GM19239 (cell line): ENCODE results near the gene GABRR2.

ENCODE experiments used
- DNase-seq: peaks from one replicate; pipeline ENCODE4 v3.0.0; 2011; ENCODE audit warnings: low spot score; ENCODE audit not compliant: insufficient read length
- FAIRE-seq: peaks from 2 replicates; lab custom pipeline; 2011; peaks lifted over from hg19 to GRCh38; lab: Jason Lieb, UNC

The GABRR2 gene

GRCh38 chr6:89217299-89217910, 97.7 kb downstream of the GABRR2 start, which contains the start of gene GABRR1:
Gene GABRR1 (minus strand): TSS chr6:89217358. CDS start chr6:89217322, 36 bp downstream.
- FAIRE-seq = no peak

GRCh38 chr6:89216411-89216810, 98.7 kb downstream of the GABRR2 start:
- DNase-seq (no peak), FAIRE-seq (no peak)

More at GRCh38 chr6:89217299-89217910, 97.7 kb downstream of the GABRR2 start, which contains the start of gene GABRR1:
- DNase-seq = no peak

GRCh38 chr6:89215391-89215790, 99.7 kb downstream of the GABRR2 start:
- FAIRE-seq (no peak), DNase-seq (no peak)

- no peak for DNase-seq
- FAIRE-seq = no peak
These were observed 100.9 kb downstream of the GABRR2 start for GRCh38 chr6:89214197-89214596.

GRCh38 chr6:89212472-89212871, 102.6 kb downstream of the GABRR2 start:
- no peak for FAIRE-seq
- DNase-seq = no peak

GRCh38 chr6:89209457-89209856, 105.6 kb downstream of the GABRR2 start:
- no peak for FAIRE-seq
- DNase-seq = no peak

GRCh38 chr6:89208551-89208950, 106.5 kb downstream of the GABRR2 start:
- no peak for FAIRE-seq
- no peak for DNase-seq
